GM13977 (cell line): ENCODE results near the gene FAIM2.

Experiments used
- DNase-seq: peaks from one replicate; pipeline ENCODE4 v3.0.0; 2012; ENCODE audit warnings: low spot score
- CTCF ChIP-seq: IDR thresholded peaks from 2 replicates; pipeline ENCODE4 v1.5.1; 2012; ENCODE audit warnings: mild to moderate bottlenecking, control low read depth; ENCODE audit not compliant: insufficient read depth; ENCODE audit errors: extremely low read depth, missing control alignments
- in situ Hi-C: fragments of 300-500 bp; cut with MboI; formaldehyde crosslinking; loops from one replicate; pipeline ENCODE4 v1.12.0; 2022; ENCODE audit warnings: low sequenced_read_pairs, low pct_unique_long_range_greater_than_20kb, mixed read lengths, inconsistent platforms; ENCODE audit not compliant: unreplicated experiment

The FAIM2 gene

GRCh38 chr12:49899921-49900320 is 3.8 kb downstream of the FAIM2 start:
- TF ChIP-seq CTCF: no peak
- DNase-seq: no peak
- in situ Hi-C loops: no loop called here

GRCh38 chr12:49899286-49899843 is 4.3 kb downstream of the FAIM2 start:
- no peak for DNase-seq
- in situ Hi-C loops: no loop called here

GRCh38 chr12:49897276-49897675 is 6.4 kb downstream of the FAIM2 start:
- in situ Hi-C loops: no loop called here
- no peak for TF ChIP-seq CTCF
- no peak for DNase-seq

More at GRCh38 chr12:49899286-49899843, 4.3 kb downstream of the FAIM2 start:
- TF ChIP-seq CTCF: no peak

- in situ Hi-C loops: no loop called here
- TF ChIP-seq CTCF: no peak
- no peak for DNase-seq
Observed at GRCh38 chr12:49895773-49896172, 7.9 kb downstream of the FAIM2 start.

GRCh38 chr12:49894751-49895148 is 8.9 kb downstream of the FAIM2 start:
- in situ Hi-C loops: no loop called here
- no peak for TF ChIP-seq CTCF
- no peak for DNase-seq

GRCh38 chr12:49893753-49894750 is 9.6 kb downstream of the FAIM2 start:
- no peak for TF ChIP-seq CTCF
- in situ Hi-C loops: no loop called here
- no peak for DNase-seq
